HuH-7 (cell line): ENCODE results near the gene IL17D.
"Not testable (repeated sequence)": the region's sequence is repeated elsewhere in the genome, so short reads cannot be mapped to it uniquely, and the experiment has no call there.

Experiments used
- DNase-seq: peaks from one replicate; pipeline ENCODE4 v3.0.0; 2011; ENCODE audit warnings: low spot score

IL17D gene

DNA sequence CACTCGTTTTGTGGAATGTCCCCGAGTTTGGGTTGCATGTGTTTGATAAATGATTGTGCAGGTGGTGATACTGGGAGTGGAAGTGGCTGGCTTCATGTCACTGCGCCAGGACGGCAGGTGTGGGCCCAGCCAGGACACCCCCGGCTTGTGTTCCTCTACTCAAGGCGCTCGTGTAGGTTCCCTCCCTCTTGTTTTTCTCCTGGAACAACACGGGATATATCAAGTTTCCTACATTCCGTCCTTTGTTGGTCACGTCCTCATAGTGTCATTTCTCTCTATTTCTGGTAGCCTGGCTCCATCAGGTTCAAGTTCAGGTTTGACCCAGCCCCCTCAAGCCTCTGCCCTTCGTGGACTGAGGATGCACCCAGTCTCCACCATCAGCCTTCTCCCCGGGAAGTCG lies 16.3 kb downstream of the IL17D start:
- no peak for DNase-seq

DNA sequence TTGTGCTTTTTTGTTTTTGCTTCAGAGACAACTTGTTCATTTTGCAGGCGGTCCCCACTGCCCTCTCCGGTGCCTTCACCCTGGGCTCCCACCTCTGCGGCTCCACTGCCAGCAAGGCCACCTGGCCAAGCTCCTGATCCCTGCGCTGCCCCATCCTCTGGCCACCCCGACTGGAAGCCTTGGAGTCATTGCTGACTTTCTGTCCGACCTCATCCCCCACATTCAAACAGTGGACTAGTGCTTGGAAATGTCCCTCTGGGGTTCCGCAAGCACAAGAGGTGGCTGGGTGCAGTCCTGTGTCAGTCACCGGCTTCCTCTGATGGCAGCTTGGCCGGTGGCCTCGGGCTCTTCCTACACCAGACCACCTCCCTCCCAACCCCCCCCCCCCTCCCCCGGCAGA lies 17.0 kb downstream of the IL17D start:
- DNase-seq, result no peak

DNA sequence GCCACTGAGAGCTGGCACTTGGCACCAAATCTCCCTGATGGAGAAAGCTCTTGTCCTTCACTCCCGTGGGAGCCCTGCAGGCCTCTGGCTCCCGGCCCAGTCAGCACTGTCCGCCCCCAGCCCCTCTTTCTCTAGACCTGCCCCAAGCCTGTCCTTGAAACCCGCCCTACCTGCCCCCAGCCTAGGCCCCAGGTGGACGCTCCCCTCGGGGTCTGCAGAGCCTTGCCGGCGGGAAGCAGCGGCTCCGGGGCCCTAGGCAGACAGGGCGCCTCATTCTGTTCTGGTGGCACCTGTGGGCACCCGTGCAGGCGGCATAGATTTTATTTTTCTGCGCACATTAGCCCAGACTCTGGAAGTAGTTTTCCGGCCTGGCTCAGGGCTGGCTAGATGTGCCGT lies 17.6 kb downstream of the IL17D start:
- no peak for DNase-seq

DNA sequence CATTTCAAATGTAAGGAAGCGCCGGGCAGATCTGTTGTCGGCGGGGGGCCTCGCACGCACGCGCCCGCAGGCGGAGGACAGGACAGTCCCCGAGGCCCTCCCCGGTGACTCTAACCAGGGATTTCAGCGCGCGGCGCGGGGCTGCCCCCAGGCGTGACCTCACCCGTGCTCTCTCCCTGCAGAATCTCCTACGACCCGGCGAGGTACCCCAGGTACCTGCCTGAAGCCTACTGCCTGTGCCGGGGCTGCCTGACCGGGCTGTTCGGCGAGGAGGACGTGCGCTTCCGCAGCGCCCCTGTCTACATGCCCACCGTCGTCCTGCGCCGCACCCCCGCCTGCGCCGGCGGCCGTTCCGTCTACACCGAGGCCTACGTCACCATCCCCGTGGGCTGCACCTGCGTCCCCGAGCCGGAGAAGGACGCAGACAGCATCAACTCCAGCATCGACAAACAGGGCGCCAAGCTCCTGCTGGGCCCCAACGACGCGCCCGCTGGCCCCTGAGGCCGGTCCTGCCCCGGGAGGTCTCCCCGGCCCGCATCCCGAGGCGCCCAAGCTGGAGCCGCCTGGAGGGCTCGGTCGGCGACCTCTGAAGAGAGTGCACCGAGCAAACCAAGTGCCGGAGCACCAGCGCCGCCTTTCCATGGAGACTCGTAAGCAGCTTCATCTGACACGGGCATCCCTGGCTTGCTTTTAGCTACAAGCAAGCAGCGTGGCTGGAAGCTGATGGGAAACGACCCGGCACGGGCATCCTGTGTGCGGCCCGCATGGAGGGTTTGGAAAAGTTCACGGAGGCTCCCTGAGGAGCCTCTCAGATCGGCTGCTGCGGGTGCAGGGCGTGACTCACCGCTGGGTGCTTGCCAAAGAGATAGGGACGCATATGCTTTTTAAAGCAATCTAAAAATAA lies 18.2 kb downstream of the IL17D start:
- no peak for DNase-seq

DNA sequence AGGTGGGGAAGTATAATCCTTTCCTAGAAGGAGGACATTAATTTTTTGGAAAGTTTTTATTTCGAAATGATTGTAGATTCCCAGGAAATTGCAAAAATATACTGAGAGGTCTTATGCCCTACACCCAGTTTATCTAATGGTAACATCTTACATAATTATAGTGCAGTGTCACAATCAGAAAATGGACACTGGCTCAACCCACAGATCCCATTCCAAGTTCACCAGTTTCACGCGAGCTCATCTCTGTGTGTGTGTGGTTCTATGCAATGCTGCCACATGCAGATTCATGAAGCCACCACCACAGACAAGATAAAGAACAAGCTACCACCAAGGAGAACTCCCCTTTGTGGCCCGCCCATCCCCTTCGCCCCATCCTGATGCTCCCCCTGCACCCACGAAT lies 24.4 kb downstream of the IL17D start:
- DNase-seq, result no peak

DNA sequence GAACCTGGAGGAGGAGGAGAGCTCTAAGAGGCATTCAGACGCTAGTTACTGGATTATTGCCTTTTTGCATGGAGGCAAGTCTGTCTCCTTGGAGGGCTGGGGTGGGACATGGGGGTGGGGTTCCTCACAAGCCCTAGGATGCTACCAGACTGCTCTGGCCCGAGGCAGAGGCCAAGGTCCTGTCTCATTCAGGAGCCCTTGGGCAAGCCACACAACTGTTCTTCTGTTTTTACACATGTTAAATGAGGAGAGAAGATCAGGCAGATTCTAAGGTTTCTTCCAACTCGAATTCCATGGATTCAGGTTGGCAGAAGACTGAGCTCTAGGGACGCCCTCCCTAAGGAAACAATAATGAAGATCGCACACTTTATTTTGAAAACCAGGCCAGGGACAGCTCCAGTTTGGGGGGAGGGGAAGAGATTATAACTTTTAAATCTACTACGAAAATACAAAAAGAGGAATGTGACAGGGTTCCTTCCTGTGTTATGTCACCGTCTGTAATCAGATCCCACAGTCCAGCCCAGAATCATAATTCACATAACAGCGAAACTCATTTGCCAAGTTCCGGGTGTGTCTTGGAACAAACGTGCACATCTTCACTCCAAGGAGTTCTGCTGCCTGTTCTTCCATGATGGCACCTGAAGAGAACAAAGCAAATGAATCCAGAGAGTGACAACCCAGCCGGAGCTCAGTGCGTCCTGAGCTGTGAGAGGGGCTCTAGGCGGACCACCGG lies 25.2 kb downstream of the IL17D start:
- no peak for DNase-seq

DNA sequence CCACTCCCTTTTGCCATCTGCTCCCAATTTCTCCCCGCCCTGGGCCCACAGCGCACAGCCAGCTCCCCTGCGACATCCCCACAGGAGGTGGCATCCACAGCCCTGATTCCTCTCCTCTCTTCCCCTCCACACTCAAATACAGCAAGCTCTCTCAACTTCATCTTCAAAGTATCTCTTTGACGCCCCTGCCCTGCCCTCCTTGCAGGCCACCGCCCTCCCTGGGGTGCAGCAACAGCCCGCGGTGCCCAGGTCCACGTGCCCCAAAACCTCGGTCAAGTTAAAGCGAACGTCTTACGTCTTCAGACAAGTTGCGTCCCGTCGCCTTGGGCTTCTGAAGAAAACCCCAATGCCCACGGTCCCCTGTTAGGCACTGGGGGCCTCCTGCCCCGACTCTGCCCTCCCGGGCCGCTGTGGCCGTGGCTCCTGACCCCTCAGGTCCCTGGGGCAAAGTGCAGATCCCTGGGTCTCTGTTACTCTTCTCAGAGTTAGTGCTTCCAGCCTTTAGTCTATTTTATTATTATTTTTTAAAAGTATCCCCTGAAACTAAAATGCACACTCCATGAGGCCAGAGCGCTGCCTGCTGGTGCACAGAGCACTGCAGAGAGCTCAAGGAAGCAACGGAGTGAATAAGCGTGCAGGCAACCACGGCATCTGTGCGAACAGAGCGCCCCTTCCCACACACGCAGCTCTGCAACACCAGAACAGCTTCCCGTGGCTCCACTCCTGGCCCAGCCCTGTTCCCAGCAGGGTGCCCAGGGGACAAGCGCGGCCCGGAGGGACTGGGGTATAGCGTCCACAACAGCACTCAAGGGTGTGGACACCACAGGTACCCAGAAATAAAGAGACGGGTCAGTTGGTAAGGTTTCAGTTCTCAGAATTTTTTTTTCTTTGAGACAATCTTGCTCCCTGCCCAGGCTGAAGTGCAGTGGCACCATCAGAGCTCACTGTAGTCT lies 26.4 kb downstream of the IL17D start:
- DNase-seq, result no peak

DNA sequence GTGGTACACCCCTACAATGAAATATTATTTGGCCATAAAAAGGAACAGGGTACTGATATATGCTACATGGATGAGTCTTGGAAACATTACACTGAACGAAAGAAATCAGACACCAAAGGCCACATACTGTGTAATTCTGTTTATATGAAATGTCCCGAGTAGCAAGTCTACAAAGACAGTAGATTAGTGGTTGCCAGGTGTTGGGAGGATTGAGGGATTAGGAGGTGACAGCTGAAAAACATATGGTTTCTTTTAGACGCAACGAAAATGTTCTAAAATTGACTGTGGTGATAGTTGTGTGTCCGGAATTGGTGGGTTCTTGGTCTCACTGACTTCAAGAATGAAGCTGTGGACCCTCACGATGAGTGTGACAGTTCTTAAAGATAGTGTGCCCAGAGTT lies 35.1 kb downstream of the IL17D start:
- DNase-seq, result no peak

DNA sequence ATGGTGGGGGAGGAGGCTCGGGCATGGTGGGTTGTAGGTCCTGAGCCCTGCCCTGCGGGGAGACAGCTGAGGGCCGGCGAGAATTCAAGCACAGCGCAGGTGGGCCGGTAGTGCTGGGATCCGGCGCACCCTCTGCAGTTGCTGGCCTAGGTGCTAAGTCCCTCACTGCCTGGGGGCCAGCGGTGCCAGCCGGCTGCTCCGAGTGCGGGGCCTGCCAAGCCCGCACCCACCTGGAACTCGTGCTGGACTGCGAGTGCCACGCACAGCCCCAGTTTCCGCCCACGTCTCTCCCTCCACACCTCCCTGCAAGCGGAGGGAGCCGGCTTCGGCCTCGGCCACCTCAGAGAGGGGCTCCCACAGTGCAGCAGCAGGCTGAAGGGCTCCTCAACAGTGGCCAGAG lies 36.5 kb downstream of the IL17D start:
- no peak for DNase-seq

DNA sequence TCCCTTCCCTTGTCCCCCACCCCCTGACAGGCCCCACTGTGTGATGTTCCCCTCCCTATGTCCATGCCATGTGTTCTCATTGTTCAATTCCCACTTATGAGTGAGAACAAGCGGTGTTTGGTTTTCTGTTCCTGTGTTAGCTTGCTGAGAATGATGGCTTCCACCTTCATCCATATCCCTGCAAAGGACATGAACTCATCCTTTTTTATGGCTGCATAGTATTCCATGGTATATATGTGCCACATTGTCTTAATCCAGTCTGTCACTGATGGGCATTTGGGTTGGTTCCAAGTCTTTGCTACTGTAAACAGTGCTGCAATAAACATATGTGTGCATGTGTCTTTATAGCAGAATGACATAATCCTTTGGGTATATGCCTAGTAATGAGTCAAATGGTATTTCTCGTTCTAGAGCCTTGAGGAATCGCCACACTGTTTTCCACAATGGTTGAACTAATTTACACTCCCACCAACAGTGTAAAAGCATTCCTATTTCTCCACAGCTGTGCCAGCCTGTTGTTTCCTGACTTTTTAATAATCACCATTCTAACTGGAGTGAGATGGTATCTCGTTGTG lies 40.4 kb downstream of the IL17D start:
- not testable (repeated sequence) for DNase-seq

DNA sequence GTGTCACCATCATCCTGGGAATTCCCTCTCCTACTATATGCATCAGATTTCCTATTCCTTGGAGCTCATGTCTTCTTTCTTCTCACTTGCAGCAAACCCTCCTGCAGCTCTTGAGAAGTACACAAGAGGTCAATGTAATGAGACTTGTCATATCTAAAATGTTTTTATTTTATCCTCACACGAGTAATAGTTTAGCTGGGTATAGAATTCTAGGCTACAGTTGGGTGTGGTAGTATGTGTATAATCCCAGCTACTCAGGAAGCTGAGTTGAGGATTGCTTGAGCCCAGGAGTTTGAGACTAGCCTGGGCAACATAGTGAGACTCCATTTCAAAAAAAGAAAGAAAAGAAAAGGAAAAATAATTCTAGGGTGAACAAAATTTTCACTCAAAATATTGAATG lies 45.9 kb downstream of the IL17D start:
- DNase-seq, result no peak

DNA sequence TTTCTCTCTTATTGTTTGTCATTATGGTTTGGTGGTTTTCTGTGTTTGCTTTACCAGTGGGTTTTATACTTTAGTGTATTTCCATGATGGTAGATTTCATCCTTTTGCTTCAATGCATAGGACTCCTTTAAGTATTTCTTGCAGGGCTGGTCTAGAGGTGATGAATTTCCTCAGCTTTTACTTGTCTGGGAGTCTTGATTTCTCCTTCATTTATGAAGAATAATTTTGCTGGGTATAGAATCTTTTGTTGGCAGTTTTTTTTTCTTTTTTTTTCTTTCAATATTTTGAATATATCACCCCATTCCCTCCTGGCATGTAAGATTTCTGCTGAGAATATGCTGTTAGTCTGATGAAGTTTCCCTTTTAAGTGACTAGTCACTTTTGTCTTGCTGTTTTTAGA lies 50.5 kb downstream of the IL17D start:
- DNase-seq, result no peak

DNA sequence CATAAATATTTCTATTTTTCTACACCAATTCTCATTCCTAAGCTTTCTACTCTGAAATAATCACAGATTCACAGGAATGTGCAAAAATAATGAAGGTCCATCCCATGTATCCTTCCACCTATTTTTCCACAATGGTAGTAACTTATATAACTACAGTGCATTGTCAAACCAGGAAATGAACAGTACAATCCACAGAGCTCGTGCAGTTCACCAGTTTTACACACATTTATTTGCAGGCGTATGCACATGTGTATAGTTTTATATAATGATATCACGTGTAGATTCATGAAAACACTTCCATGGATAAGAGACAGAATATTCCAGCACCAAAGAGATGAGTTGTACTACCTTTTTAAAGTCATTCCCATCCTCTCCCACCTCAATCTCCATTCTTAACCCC lies 57.4 kb downstream of the IL17D start:
- DNase-seq, result no peak

DNA sequence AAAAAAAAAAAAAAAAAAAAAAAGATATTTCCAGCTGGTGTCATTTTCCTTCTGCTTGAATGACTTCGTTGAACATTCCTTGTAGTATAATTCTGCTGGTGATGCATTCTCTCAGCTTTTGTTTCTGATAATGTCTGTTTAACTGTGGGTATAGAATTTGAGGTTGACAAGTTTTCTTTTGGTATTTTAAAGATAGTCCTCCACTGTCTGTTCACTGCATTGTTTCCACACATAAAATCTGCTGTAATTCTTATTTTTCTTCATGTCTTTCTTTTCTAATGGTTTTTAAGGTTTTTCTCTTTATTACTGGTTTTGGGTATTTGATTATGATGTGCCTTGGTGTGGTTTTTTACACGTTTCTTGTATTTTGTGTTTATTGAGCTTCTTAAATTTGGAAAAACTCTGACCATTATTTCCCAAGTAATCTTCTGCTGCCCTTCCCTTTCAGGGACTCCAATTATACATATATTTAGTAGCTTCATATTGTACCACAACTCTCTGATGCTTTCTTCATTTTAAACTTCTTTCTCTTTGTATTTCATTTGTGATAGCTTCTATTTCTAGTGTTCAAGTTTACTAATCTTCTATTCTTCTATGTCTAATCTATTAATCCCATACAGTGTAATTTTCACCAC lies 63.9 kb downstream of the IL17D start:
- no peak for DNase-seq

DNA sequence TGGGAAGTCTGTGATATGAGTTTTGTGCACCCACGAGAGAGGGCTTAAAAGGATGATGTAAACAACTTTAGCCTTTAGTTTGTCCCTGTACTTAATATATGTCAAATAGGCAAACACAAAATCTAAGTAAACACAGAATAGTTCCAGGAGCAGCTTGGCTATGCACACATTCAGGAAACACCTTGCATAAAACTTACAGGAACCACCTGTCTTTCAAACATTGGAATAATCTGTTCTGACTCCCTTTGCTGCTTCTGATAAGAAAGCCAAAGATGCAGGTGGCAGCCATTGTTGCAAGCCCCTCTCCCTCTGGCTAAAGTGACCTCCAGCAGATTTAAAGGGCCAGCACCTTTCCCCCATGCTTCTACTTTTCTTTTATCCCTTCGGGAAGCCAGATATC lies 65.6 kb downstream of the IL17D start:
- no peak for DNase-seq

DNA sequence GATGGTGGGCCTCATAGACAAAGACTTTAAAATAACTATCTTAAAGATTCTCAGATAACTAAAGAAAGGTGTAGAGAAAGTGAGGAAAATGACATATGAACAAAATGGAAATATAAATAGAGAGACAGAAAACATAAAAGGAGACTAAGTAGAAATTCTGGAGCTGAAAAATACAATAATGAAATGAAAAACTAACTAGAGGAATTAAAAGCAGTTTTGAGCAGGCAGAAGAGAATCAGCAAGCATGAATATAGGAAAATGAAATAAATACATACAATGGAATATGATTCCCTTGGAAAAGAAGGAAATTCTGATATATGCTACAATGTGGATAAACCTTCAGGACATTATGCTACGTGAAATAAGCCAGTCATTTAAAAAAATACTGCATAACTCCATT lies 66.3 kb downstream of the IL17D start:
- no peak for DNase-seq
